ENCODE results near the gene RNF217.

GRCh38 chr6:125136378-125136777 is 174.1 kb downstream of the RNF217 start:
- TF ChIP-seq ZBTB10 (CRISPR knock-in tag; IDR thresholded peaks at IDR 0.05; ENCODE audit: borderline replicate concordance) (no peak), ZBTB42 (CRISPR knock-in tag; IDR thresholded peaks at IDR 0.05) (no peak)

Data from HepG2 (cell line).